H9 (cell line): Measurements from ENCODE around the gene NCF1. TPM values are rescaled to one million over a fixed set of nuclear protein-coding genes. Genes with fewer than 3 reads are reported as not detected.
A peak's percentile ranks its signal among the peaks of the same experiment; 100 is the strongest.
"Not testable (repeated sequence)": the region's sequence is repeated elsewhere in the genome, so short reads cannot be mapped to it uniquely, and the experiment has no call there.

ENCODE experiments used
- DNase-seq: peaks from one replicate; pipeline ENCODE4 v3.0.0-alpha.2; 2017
- H2AFZ ChIP-seq: one replicate; pipeline ENCODE4 v1.6.1; 2013; ENCODE audit warnings: mild to moderate bottlenecking, low read length, control low read depth, moderate library complexity
- H2AK5ac ChIP-seq: 2 replicates; pipeline ENCODE4 v1.6.1; 2013; ENCODE audit warnings: low read length, control low read depth, mixed read lengths; ENCODE audit not compliant: insufficient read length
- H2BK120ac ChIP-seq: one replicate; pipeline ENCODE4 v1.6.1; 2013; ENCODE audit warnings: low read depth, mild to moderate bottlenecking, low read length, control low read depth, inconsistent platforms; ENCODE audit not compliant: poor library complexity, severe bottlenecking
- H2BK12ac ChIP-seq: 2 replicates; pipeline ENCODE4 v1.6.1; 2013; ENCODE audit warnings: low read length, control low read depth, mixed read lengths, low read depth; ENCODE audit not compliant: insufficient read length
- H2BK15ac ChIP-seq: 2 replicates; pipeline ENCODE4 v1.6.1; 2013; ENCODE audit warnings: low read depth, low read length, control low read depth
- H2BK20ac ChIP-seq: one replicate; pipeline ENCODE4 v1.6.1; 2013; ENCODE audit warnings: low read depth, mild to moderate bottlenecking, low read length, control low read depth, inconsistent platforms; ENCODE audit not compliant: poor library complexity, severe bottlenecking
- H2BK5ac ChIP-seq: 2 replicates; pipeline ENCODE4 v1.6.1; 2013; ENCODE audit warnings: low read length, control low read depth, mixed read lengths; ENCODE audit not compliant: insufficient read length
- H3K14ac ChIP-seq: 2 replicates; pipeline ENCODE4 v1.6.1; 2013; ENCODE audit warnings: low read length, control low read depth; ENCODE audit not compliant: insufficient read depth
- H3K18ac ChIP-seq: 2 replicates; pipeline ENCODE4 v1.6.1; 2013; ENCODE audit warnings: low read depth, mild to moderate bottlenecking, mixed read lengths, low read length, control low read depth; ENCODE audit not compliant: insufficient read length
- H3K23ac ChIP-seq: 2 replicates; pipeline ENCODE4 v1.6.1; 2013; ENCODE audit warnings: low read length, control low read depth, mixed read lengths, low read depth; ENCODE audit not compliant: insufficient read length
- H3K23me2 ChIP-seq: 2 replicates; pipeline ENCODE4 v1.6.1; 2013; ENCODE audit warnings: low read depth, mild to moderate bottlenecking, mixed read lengths, low read length, control low read depth; ENCODE audit not compliant: insufficient read length, poor library complexity, severe bottlenecking
- H3K27ac ChIP-seq: 2 replicates; pipeline ENCODE4 v1.5.1; 2013; ENCODE audit warnings: low read length, control low read depth, mixed read lengths, low read depth; ENCODE audit not compliant: insufficient read length
- H3K27me3 ChIP-seq: 2 replicates; pipeline ENCODE4 v1.6.1; 2013; ENCODE audit warnings: low read length, control low read depth, inconsistent platforms; ENCODE audit not compliant: insufficient read depth
- H3K4ac ChIP-seq: 2 replicates; pipeline ENCODE4 v1.6.1; 2013; ENCODE audit warnings: low read depth, mild to moderate bottlenecking, control low read depth, inconsistent platforms, low read length, moderate library complexity
- H3K4me1 ChIP-seq: 2 replicates; pipeline ENCODE4 v1.6.1; 2013; ENCODE audit warnings: low read length, control low read depth, inconsistent platforms; ENCODE audit not compliant: insufficient read depth
- H3K4me2 ChIP-seq: 2 replicates; pipeline ENCODE4 v1.6.1; 2013; ENCODE audit warnings: low read length, control low read depth, mixed read lengths; ENCODE audit not compliant: insufficient read length, insufficient read depth
- H3K56ac ChIP-seq: 2 replicates; pipeline ENCODE4 v1.6.1; 2013; ENCODE audit warnings: low read depth, mild to moderate bottlenecking, mixed read lengths, low read length, control low read depth; ENCODE audit not compliant: insufficient read length
- H3K79me1 ChIP-seq: 2 replicates; pipeline ENCODE4 v1.6.1; 2013; ENCODE audit warnings: low read depth, mild to moderate bottlenecking, moderate library complexity, low read length, control low read depth, inconsistent platforms; ENCODE audit not compliant: insufficient read depth, poor library complexity, severe bottlenecking
- H3K79me2 ChIP-seq: 2 replicates; pipeline ENCODE4 v1.6.1; 2013; ENCODE audit warnings: low read length, control low read depth, inconsistent platforms; ENCODE audit not compliant: insufficient read depth
- H3K9ac ChIP-seq: 2 replicates; pipeline ENCODE4 v1.6.1; 2013; ENCODE audit warnings: low read length, control low read depth, mixed read lengths; ENCODE audit not compliant: insufficient read length; ENCODE audit errors: extremely low read depth
- H3K9me3 ChIP-seq: one replicate; pipeline ENCODE4 v1.6.1; 2013; ENCODE audit warnings: low read depth, low read length, inconsistent platforms; ENCODE audit not compliant: control insufficient read depth
- H3T11ph ChIP-seq: one replicate; pipeline ENCODE4 v1.6.1; 2013; ENCODE audit warnings: mild to moderate bottlenecking, low read length, control low read depth, inconsistent platforms
- H4K20me1 ChIP-seq: one replicate; pipeline ENCODE4 v1.6.1; 2013; ENCODE audit not compliant: control insufficient read depth, insufficient read length, insufficient read depth
- H4K5ac ChIP-seq: 2 replicates; pipeline ENCODE4 v1.6.1; 2013; ENCODE audit warnings: low read depth, mild to moderate bottlenecking, mixed read lengths, low read length, control low read depth; ENCODE audit not compliant: insufficient read length
- H4K8ac ChIP-seq: replicated peaks from 2 replicates; pipeline ENCODE4 v1.6.1; 2013; ENCODE audit warnings: low read length, control low read depth, mixed read lengths, low read depth; ENCODE audit not compliant: insufficient read length
- H4K91ac ChIP-seq: 2 replicates; pipeline ENCODE4 v1.6.1; 2013; ENCODE audit warnings: low read depth, mild to moderate bottlenecking, moderate library complexity, mixed read lengths, low read length, control low read depth; ENCODE audit not compliant: insufficient read length
- H3K27ac Mint-ChIP-seq, 3 experiments: 2 replicates in 2 of 3; 3 replicates in 1 of 3; pipeline ENCODE4 v1.8.0; 2020 to 2021; ENCODE audit warnings: mixed read lengths in 3 of 3, mild to moderate bottlenecking in 1 of 3, moderate library complexity in 1 of 3
- H3K27me3 Mint-ChIP-seq: 2 replicates; pipeline ENCODE4 v1.8.0; 2021; ENCODE audit warnings: low read depth, mild to moderate bottlenecking, moderate library complexity, mixed read lengths
- H3K36me3 Mint-ChIP-seq, 3 experiments: 2 replicates in 2 of 3; 3 replicates in 1 of 3; pipeline ENCODE4 v1.8.0; 2020 to 2021; ENCODE audit warnings: low read depth in 3 of 3, mixed read lengths in 3 of 3; ENCODE audit not compliant: insufficient read depth in 1 of 3
- H3K4me1 Mint-ChIP-seq, 2 experiments: 2 replicates each; pipeline ENCODE4 v1.8.0; 2020; ENCODE audit warnings: mixed read lengths in 2 of 2
- H3K4me3 Mint-ChIP-seq, 2 experiments: 2 replicates in 1 of 2; 3 replicates in 1 of 2; pipeline ENCODE4 v1.8.0; 2020 to 2021; ENCODE audit warnings: mild to moderate bottlenecking in 2 of 2, mixed read lengths in 2 of 2, moderate library complexity in 1 of 2
- H3K9me3 Mint-ChIP-seq, 2 experiments: 2 replicates in 1 of 2; 3 replicates in 1 of 2; pipeline ENCODE4 v1.8.0; 2020; ENCODE audit warnings: mild to moderate bottlenecking in 2 of 2, mixed read lengths in 2 of 2, moderate library complexity in 1 of 2
- WGBS: extraction: QIAGEN DNeasy Blood & Tissue Kit; methylation state at CpG from one replicate; pipeline ENCODE4 v1.1.7; 2013; ENCODE audit warnings: missing lambda C conversion rate, low lambda C conversion rate, mixed read lengths; ENCODE audit not compliant: insufficient read length; ENCODE audit errors: extremely low coverage; 5-methylcytosine and 5-hydroxymethylcytosine counted together
- total RNA-seq: library from RNA; stranded (reverse); gene quantifications from 2 replicates; pipeline ENCODE4 v1.2.1, GENCODE V29; 2021

The NCF1 gene
- total RNA-seq, 1 experiment from 2014 or later: 0.63 TPM

DNA sequence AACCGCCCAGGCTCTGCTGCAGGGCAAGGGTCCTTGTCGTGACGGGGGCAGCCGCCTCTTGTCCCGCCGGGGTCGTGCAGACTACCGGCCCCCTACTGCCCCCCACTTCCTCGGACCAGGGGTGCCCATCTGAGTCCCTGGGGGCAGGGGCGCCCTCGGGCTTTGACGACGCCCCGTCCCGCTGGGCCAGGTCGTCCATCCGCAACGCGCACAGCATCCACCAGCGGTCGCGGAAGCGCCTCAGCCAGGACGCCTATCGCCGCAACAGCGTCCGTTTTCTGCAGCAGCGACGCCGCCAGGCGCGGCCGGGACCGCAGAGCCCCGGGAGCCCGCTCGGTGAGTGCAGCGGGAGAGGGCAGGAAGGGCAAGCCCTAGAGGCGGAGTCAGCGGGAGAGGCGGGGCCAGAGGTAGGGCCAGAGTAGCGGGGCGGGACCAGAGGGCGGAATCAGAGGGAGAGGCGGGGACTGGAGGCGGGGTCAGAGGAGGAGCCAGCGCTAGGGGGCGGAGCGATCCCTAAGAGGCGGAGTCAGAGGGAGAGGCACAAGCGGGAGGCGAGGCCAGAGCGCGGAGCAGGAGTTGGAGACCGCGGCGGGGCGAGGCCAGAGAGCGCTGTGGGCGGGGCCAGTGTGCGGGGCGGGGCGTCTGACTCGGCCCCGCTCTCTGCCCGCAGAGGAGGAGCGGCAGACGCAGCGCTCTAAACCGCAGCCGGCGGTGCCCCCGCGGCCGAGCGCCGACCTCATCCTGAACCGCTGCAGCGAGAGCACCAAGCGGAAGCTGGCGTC is 14.7 kb downstream of the NCF1 start:
- not testable (repeated sequence) for H3K27me3 Mint-ChIP-seq, H3K4me1 ChIP-seq, H2BK12ac ChIP-seq, H4K5ac ChIP-seq, H3K4ac ChIP-seq, H3K27ac Mint-ChIP-seq, H3K9ac ChIP-seq, H3K4me1 Mint-ChIP-seq, H4K91ac ChIP-seq, H2BK20ac ChIP-seq, H2BK5ac ChIP-seq, H2AFZ ChIP-seq, H3K27ac ChIP-seq, H3K79me1 ChIP-seq, H3K79me2 ChIP-seq, H2BK15ac ChIP-seq, H3K4me3 Mint-ChIP-seq, H3K23ac ChIP-seq, H3T11ph ChIP-seq, H3K56ac ChIP-seq, H3K9me3 Mint-ChIP-seq, H4K8ac ChIP-seq, H3K23me2 ChIP-seq, H3K27me3 ChIP-seq, H3K9me3 ChIP-seq, H4K20me1 ChIP-seq, H2AK5ac ChIP-seq, H3K4me2 ChIP-seq, H2BK120ac ChIP-seq, H3K36me3 Mint-ChIP-seq, H3K18ac ChIP-seq, H3K14ac ChIP-seq
- DNase-seq: peak; percentile 91
- WGBS: no CpG with 5 or more reads among the region's 82 CpGs

DNA sequence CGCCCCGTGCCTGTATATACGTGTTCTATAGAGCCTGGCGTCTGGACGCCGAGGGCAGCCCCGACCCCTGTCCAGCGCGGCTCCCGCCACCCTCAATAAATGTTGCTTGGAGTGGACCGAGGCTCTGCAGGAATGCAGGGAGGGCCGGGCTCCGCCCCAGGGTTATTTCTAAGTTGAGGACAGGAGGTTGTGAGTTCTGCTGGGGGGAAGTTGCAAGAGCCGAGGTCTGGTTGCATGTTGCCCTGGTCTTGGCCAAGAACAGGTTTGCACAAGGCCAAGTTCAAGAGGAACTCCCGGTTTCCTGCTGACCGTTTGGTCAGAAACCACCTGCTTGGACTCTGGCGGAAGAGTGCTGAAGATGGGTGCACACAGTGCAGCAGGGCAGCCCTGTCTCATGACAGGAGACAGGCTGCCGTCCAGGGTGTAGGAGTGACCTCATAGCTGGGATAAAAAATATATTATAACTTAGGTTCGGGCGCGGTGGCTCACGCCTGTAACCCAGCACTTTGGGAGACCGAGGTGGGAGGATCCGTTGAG is 15.5 kb downstream of the NCF1 start:
- H4K5ac ChIP-seq, H4K20me1 ChIP-seq, H3K23ac ChIP-seq, H3K4ac ChIP-seq, H3K36me3 Mint-ChIP-seq, H3K4me2 ChIP-seq, H3K18ac ChIP-seq, H3K4me1 Mint-ChIP-seq, H3K9ac ChIP-seq, H3K27me3 Mint-ChIP-seq, H2AFZ ChIP-seq, H3K4me3 Mint-ChIP-seq, H2BK20ac ChIP-seq, H2BK12ac ChIP-seq, H3T11ph ChIP-seq, H3K9me3 ChIP-seq, H3K79me2 ChIP-seq, H3K79me1 ChIP-seq, H2BK15ac ChIP-seq, H3K27ac Mint-ChIP-seq, H4K91ac ChIP-seq, H3K23me2 ChIP-seq, DNase-seq, H2BK120ac ChIP-seq, H3K14ac ChIP-seq, H3K9me3 Mint-ChIP-seq, H3K56ac ChIP-seq, H3K27ac ChIP-seq, H2BK5ac ChIP-seq, H2AK5ac ChIP-seq, H4K8ac ChIP-seq, H3K27me3 ChIP-seq, H3K4me1 ChIP-seq: not testable (repeated sequence)
- no CpG with 5 or more reads among the region's 24 CpGs for WGBS
